ENCODE measurements around the gene DAZAP1.

DNA sequence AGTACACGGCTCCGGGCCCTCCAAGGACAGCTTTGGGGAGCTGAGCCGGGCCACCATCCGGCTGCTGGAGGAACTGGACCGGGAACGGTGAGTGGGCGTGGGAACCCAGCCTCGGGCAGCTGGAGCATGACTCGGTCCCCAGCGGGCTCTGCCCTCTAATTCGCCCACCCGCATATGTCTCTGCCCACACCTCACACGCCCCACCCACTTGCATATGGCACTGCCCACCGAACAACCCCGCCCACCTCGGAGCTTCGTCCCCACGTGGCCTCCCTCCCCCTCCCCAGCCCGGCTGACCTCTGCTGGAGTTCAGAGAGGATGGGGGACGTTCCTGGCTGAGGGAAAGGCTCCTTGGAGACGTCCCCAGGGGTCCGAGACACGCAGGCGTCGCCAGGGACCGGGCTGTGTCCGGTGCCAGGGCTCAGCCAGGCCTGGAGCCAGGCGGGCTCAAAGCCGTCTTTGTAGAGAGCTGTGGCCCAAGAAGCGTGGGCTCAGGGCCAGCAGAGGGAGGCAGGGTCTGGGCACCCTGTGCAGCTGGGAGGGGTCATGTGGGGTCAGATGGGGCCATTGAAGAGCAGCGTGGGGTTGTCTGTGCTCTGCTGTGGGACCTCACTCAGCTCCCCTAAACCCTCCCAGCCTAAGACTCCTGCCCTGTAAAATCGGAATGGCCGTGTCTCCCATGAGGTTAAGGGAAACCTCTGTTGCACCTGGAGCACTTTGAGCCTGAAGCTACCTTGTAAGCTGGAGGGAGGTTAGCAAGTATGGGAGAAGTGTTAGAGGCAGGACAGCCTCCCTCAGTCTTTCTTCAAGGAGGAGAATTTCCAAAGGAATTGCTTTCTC, 46.4 kb downstream of the DAZAP1 start:
- TF ChIP-seq, protein P1, sequence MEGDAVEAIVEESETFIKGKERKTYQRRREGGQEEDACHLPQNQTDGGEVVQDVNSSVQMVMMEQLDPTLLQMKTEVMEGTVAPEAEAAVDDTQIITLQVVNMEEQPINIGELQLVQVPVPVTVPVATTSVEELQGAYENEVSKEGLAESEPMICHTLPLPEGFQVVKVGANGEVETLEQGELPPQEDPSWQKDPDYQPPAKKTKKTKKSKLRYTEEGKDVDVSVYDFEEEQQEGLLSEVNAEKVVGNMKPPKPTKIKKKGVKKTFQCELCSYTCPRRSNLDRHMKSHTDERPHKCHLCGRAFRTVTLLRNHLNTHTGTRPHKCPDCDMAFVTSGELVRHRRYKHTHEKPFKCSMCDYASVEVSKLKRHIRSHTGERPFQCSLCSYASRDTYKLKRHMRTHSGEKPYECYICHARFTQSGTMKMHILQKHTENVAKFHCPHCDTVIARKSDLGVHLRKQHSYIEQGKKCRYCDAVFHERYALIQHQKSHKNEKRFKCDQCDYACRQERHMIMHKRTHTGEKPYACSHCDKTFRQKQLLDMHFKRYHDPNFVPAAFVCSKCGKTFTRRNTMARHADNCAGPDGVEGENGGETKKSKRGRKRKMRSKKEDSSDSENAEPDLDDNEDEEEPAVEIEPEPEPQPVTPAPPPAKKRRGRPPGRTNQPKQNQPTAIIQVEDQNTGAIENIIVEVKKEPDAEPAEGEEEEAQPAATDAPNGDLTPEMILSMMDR (IDR thresholded peaks at IDR 0.05), result no peak
- no peak for TF ChIP-seq EP300 (IDR thresholded peaks at IDR 0.05)
- no peak for TF ChIP-seq POLR2A (IDR thresholded peaks at IDR 0.05)

Data from ovary (tissue), 3 donors.